Mesothelial cell of epicardium (in vitro differentiated cells): ENCODE results near the gene NXPE4. TPM values are rescaled to one million over a fixed set of nuclear protein-coding genes. Genes with fewer than 3 reads are reported as not detected.
"Not testable (repeated sequence)": the region's sequence is repeated elsewhere in the genome, so short reads cannot be mapped to it uniquely, and the experiment has no call there.

Source experiments
- DNase-seq, 2 experiments: peaks; one replicate each; pipeline ENCODE4 v3.0.0; 2021; ENCODE audit warnings: low spot score in 2 of 2; ENCODE audit not compliant: unreplicated experiment in 2 of 2
- H3K27ac Mint-ChIP-seq: 2 replicates; pipeline ENCODE4 v1.8.0; 2021; ENCODE audit warnings: mixed read lengths
- H3K27me3 Mint-ChIP-seq: 2 replicates; pipeline ENCODE4 v1.8.0; 2021; ENCODE audit warnings: low read depth, mixed read lengths
- H3K36me3 Mint-ChIP-seq: 2 replicates; pipeline ENCODE4 v1.8.0; 2021; ENCODE audit warnings: mixed read lengths
- H3K4me1 Mint-ChIP-seq: 2 replicates; pipeline ENCODE4 v1.8.0; 2021; ENCODE audit warnings: mixed read lengths
- H3K4me3 Mint-ChIP-seq: 2 replicates; pipeline ENCODE4 v1.8.0; 2021; ENCODE audit warnings: mild to moderate bottlenecking, moderate library complexity, mixed read lengths
- H3K9me3 Mint-ChIP-seq: 2 replicates; pipeline ENCODE4 v1.8.0; 2021; ENCODE audit warnings: mixed read lengths
- total RNA-seq: library from RNA; stranded (reverse); gene quantifications from 3 replicates; pipeline ENCODE4 v1.2.1, GENCODE V29; 2021
- TF ChIP-seq, protein P1 (sequence below): fragments of 200-600 bp; sonication (generic); IDR thresholded peaks from one replicate; pipeline ENCODE4 v1.5.0; 2021; ENCODE audit warnings: antibody characterized with exemption; ENCODE audit not compliant: unreplicated experiment

NXPE4 gene
- total RNA-seq, 1 donor from 2014 or later, result not detected

DNA sequence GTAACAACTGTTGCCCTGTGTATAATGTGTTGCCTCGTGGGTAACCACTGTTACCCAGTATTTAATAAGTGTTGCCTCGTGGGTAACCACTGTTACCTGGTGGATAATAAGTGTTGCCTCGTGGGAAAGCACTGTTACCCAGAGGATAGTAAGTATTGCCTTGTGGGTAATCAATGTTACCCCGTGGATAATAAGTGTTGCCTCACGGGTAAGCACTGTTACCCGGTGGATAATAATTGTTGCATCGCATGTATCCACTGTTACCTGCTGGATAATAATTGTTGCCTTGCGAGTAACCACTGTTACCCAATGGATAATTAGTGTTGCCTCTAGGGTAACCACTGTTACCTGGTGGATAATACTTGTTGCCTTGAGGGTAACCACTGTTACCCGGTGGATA lies 17.1 kb upstream of the NXPE4 start:
- TF ChIP-seq, protein P1, sequence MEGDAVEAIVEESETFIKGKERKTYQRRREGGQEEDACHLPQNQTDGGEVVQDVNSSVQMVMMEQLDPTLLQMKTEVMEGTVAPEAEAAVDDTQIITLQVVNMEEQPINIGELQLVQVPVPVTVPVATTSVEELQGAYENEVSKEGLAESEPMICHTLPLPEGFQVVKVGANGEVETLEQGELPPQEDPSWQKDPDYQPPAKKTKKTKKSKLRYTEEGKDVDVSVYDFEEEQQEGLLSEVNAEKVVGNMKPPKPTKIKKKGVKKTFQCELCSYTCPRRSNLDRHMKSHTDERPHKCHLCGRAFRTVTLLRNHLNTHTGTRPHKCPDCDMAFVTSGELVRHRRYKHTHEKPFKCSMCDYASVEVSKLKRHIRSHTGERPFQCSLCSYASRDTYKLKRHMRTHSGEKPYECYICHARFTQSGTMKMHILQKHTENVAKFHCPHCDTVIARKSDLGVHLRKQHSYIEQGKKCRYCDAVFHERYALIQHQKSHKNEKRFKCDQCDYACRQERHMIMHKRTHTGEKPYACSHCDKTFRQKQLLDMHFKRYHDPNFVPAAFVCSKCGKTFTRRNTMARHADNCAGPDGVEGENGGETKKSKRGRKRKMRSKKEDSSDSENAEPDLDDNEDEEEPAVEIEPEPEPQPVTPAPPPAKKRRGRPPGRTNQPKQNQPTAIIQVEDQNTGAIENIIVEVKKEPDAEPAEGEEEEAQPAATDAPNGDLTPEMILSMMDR, result no peak
- Mint-ChIP-seq H3K4me3 (no peak overlapping the region), H3K27ac (no peak overlapping the region), H3K36me3 (no peaks in the 10 kb centered on the region), H3K27me3 (no peaks in the 10 kb centered on the region), H3K9me3 (peaks cover 39% of the 10 kb centered on the region), H3K4me1 (no peaks in the 10 kb centered on the region)
- DNase-seq, result no peak

DNA sequence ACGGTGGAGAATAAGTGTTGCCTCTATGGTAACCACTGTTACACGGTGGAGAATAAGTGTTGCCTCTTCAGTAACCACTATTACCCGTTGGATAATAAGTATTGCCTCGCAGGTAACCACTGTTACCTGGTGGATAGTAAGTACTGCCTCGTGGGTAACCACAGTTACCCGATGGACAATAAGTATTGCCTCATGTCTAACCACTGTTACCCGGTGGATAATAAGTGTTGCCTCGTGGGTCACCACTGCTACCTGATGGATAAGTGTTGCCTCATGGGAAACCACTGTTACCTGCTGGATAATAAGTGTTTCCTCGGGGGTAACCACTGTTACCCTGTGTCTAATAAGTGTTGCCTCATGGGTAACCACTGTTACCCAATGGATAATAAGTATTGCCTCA lies 16.6 kb upstream of the NXPE4 start:
- H3K9me3 Mint-ChIP-seq, result peaks cover 40% of the 10 kb centered on the region
- H3K4me1 Mint-ChIP-seq, H3K27ac Mint-ChIP-seq, H3K36me3 Mint-ChIP-seq, H3K4me3 Mint-ChIP-seq, DNase-seq, H3K27me3 Mint-ChIP-seq: not testable (repeated sequence)

DNA sequence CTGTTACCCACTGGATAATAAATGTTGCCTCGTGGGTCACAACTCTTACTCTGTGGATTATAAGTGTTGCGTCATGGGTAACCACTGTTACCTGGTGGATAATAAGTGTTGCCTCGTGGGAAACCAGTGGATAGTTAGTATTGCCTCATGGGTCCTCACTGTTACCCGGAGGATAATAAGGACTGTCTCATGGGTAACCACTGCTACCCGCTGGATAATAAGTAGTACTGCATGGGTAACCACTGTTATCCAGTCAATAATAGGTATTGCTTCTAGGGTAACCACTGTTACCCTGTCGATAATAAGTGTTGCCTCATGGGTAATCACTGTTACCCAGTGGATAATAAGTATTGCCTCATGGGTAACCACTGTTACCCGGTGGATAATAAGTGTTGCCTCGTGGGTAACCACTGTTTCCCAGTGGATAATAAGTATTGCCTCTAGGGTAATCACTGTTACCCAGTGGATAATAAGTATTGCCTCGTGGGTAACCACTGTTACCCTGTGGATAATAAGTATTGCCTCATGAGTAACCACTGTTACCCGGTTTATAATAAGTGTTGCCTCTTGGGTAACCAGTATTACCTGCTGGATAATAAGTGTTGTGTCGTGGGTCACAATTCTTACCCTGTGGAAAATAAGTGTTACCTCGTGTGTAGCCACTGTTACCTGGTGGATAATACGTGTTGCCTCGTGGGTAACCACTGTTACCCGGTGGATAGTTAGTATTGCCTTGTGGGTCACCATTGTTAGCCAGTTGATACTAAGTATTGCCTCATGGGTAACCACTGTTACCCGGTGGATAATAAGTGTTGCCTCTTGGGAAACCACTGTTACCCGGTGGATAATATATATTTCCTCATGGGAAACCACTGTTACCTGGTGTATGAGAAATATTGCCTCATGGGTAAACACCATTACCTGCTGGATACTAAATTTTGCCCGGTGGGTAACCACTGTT lies 15.7 kb upstream of the NXPE4 start:
- peaks cover 42% of the 10 kb centered on the region for H3K9me3 Mint-ChIP-seq

DNA sequence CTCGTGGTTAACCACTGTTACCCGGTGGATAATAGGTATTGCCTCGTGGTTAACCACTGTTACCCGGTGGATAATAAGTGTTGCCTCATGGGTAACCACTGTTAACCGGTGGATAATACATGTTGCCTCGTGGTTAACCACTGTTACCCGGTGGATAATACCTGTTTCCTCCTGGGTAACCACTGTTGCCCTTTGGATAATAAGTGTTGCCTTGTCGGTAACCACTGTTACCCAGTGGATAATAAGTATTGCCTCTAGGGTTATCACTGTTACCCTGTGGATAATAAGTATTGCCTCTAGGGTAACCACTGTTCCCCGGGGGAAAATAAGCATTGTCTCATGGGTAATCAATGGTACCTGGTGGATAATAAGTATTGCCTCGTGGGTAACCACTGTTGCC lies 15.0 kb upstream of the NXPE4 start:
- Mint-ChIP-seq H3K27me3 (no peaks in the 10 kb centered on the region), H3K4me3 (no peak overlapping the region), H3K36me3 (no peaks in the 10 kb centered on the region), H3K27ac (no peak overlapping the region), H3K4me1 (no peaks in the 10 kb centered on the region), H3K9me3 (peaks cover 42% of the 10 kb centered on the region)
- TF ChIP-seq, protein P1, result no peak
- no peak for DNase-seq

More for the DNA sequence above, 15.7 kb upstream of the NXPE4 start:
- no peaks in the 10 kb centered on the region for H3K4me1 Mint-ChIP-seq
- H3K27me3 Mint-ChIP-seq, result no peaks in the 10 kb centered on the region
- TF ChIP-seq, protein P1, result no peak
- no peak overlapping the region for H3K4me3 Mint-ChIP-seq
- no peak for DNase-seq
- H3K27ac Mint-ChIP-seq, result no peak overlapping the region
- H3K36me3 Mint-ChIP-seq, result no peaks in the 10 kb centered on the region

DNA sequence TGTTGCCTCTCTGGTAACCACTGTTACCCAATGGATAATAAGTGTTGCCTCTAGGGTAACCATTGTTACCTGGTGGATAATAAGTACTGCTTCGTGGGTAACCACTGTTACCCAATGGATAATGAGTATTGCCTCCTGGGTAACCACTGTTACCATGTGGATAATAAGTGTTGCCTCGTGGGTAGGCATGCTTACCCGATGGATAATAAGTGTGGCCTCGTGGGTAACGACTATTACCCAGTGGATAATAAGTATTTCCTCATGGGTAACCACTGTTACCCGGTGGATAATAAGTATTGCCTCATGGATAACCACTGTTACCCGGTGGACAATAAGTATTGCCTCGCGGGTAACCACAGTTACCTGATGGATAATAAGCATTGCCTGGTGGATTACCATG lies 13.8 kb upstream of the NXPE4 start:
- Mint-ChIP-seq H3K4me3 (no peak overlapping the region), H3K27me3 (no peaks in the 10 kb centered on the region), H3K4me1 (no peaks in the 10 kb centered on the region), H3K9me3 (peaks cover 45% of the 10 kb centered on the region), H3K36me3 (no peaks in the 10 kb centered on the region), H3K27ac (no peak overlapping the region)
- TF ChIP-seq, protein P1, result no peak
- no peak for DNase-seq

DNA sequence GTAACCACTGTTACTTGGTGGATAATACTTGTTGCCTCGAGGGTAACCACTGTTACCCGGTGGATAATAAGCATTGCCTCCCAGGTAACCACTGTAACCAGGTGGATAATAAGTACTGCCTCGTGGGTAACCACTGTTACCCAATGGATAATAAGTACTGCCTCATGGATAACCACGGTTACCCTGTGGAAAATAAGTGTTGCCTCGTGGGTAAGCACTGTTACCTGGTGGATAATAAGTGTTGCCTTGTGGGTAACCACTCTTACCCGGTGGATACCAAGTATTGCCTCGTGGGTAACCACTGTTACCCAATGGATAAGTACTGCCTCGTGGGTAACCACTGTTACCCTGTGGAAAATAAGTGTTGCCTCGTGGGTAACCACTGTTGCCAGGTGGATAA lies 13.0 kb upstream of the NXPE4 start:
- H3K27ac Mint-ChIP-seq, DNase-seq, H3K4me1 Mint-ChIP-seq, H3K4me3 Mint-ChIP-seq, H3K27me3 Mint-ChIP-seq, H3K36me3 Mint-ChIP-seq: not testable (repeated sequence)
- peaks cover 43% of the 10 kb centered on the region for H3K9me3 Mint-ChIP-seq
